Measurements from ENCODE around the gene EPHA6. TPM values are rescaled to one million over a fixed set of nuclear protein-coding genes. Genes with fewer than 3 reads are reported as not detected.

The EPHA6 gene
- total and polyA plus RNA-seq, 10 of the 15 experiments (the other 5 are each of a cell fraction or from before 2014, with no cell fraction given) = not detected

DNA sequence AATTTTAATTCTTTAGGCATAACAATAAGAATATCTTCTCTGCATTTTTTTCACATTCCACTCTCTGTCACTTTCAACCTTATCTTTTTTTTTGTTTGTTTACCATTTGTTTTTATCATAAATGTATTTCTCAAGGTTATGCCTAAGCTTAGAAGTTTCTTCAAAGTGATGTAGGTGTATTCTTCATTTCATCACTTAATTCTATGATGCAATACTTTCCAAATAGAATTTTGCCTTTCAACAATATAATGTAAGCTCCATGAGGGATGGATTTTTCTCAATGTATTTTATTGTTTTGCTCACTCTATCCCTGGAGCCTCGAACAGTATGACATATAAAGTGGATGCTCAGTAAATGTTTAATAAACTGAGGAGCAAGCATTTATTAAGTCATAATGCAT lies 444.9 kb downstream of the EPHA6 start (continued):
- TF ChIP-seq TCF7 (IDR thresholded peaks at IDR 0.05; ENCODE audit: borderline replicate concordance) = no peak
- TF ChIP-seq STAT1 (conservative IDR thresholded peaks at IDR 0.05) = no peak
- no peak for TF ChIP-seq FOXK2 (IDR thresholded peaks at IDR 0.05)
- no peak for TF ChIP-seq DPF2 (IDR thresholded peaks at IDR 0.05)
- no peak for TF ChIP-seq HDAC2 (IDR thresholded peaks at IDR 0.05)
- TF ChIP-seq CEBPZ (IDR thresholded peaks at IDR 0.05; ENCODE audit: low read depth, low read length) = no peak
- no peak for TF ChIP-seq PAX5 (IDR thresholded peaks at IDR 0.05; ENCODE audit: borderline replicate concordance, low read depth, low read length)
- no peak for TF ChIP-seq TCF3 (IDR thresholded peaks at IDR 0.05; ENCODE audit: borderline replicate concordance, insufficient read depth, low read depth, low read length)
- no peak for TF ChIP-seq ZZZ3 (IDR thresholded peaks at IDR 0.05; ENCODE audit: control insufficient read depth, insufficient read length, low read depth)
- TF ChIP-seq, protein P1, sequence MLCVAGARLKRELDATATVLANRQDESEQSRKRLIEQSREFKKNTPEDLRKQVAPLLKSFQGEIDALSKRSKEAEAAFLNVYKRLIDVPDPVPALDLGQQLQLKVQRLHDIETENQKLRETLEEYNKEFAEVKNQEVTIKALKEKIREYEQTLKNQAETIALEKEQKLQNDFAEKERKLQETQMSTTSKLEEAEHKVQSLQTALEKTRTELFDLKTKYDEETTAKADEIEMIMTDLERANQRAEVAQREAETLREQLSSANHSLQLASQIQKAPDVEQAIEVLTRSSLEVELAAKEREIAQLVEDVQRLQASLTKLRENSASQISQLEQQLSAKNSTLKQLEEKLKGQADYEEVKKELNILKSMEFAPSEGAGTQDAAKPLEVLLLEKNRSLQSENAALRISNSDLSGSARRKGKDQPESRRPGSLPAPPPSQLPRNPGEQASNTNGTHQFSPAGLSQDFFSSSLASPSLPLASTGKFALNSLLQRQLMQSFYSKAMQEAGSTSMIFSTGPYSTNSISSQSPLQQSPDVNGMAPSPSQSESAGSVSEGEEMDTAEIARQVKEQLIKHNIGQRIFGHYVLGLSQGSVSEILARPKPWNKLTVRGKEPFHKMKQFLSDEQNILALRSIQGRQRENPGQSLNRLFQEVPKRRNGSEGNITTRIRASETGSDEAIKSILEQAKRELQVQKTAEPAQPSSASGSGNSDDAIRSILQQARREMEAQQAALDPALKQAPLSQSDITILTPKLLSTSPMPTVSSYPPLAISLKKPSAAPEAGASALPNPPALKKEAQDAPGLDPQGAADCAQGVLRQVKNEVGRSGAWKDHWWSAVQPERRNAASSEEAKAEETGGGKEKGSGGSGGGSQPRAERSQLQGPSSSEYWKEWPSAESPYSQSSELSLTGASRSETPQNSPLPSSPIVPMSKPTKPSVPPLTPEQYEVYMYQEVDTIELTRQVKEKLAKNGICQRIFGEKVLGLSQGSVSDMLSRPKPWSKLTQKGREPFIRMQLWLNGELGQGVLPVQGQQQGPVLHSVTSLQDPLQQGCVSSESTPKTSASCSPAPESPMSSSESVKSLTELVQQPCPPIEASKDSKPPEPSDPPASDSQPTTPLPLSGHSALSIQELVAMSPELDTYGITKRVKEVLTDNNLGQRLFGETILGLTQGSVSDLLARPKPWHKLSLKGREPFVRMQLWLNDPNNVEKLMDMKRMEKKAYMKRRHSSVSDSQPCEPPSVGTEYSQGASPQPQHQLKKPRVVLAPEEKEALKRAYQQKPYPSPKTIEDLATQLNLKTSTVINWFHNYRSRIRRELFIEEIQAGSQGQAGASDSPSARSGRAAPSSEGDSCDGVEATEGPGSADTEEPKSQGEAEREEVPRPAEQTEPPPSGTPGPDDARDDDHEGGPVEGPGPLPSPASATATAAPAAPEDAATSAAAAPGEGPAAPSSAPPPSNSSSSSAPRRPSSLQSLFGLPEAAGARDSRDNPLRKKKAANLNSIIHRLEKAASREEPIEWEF (IDR thresholded peaks at IDR 0.05; ENCODE audit: insufficient replicate concordance, low read depth, low read length) = no peak
- no peak for TF ChIP-seq REST (IDR thresholded peaks at IDR 0.05; ENCODE audit: low read depth, low read length)

Data from GM12878 (cell line).